HEK293 (cell line): Measurements from ENCODE around the gene RXFP4.
A peak's percentile ranks its signal among the peaks of the same experiment; 100 is the strongest.

Experiments
- CTCF ChIA-PET: fragments of 350-600 bp; formaldehyde crosslinking; extraction: SDS; loops from one replicate; lab custom pipeline; 2021; ENCODE audit warnings: antibody characterized with exemption; lab: Yijun Ruan, JAX
- POLR2A ChIA-PET: fragments of 300-600 bp; formaldehyde crosslinking; extraction: SDS; loops from one replicate; lab custom pipeline; 2020; ENCODE audit warnings: antibody characterized with exemption, inconsistent platforms; lab: Yijun Ruan, JAX
- H3K27ac ChIP-seq: fragments of 200-500 bp; sonication (Bioruptor generic); 2 replicates; pipeline ENCODE4 v1.5.1; 2014; ENCODE audit warnings: low read depth, low read length, control low read depth, inconsistent platforms; ENCODE audit errors: extremely low read depth
- H3K36me3 ChIP-seq, 2 experiments: fragments of 200-500 bp in 1 of 2; sonication (Bioruptor generic) in 1 of 2; 1 replicate in 1 of 2; 2 replicates in 1 of 2; pipeline ENCODE4 v1.5.1; 2014 to 2017; ENCODE audit warnings: inconsistent platforms in 2 of 2, low read length in 2 of 2; ENCODE audit not compliant: control insufficient read depth in 2 of 2, insufficient read depth in 1 of 2
- H3K4me1 ChIP-seq: fragments of 200-500 bp; sonication (Bioruptor generic); 2 replicates; pipeline ENCODE4 v1.5.1; 2014; ENCODE audit warnings: mild to moderate bottlenecking, low read length, inconsistent platforms; ENCODE audit not compliant: control insufficient read depth, insufficient read depth
- H3K4me3 ChIP-seq: 2 replicates; pipeline ENCODE4 v1.5.1; 2011; ENCODE audit warnings: low read depth, mild to moderate bottlenecking, control low read depth, low read length, moderate library complexity
- H3K9me3 ChIP-seq: fragments of 200-500 bp; sonication (Bioruptor generic); 2 replicates; pipeline ENCODE4 v1.5.1; 2014; ENCODE audit warnings: low read depth, low read length, inconsistent platforms; ENCODE audit not compliant: control insufficient read depth, insufficient read depth
- EGR2 ChIP-seq: fragments of 450-650 bp; formaldehyde crosslinking; IDR thresholded peaks from 2 replicates; pipeline ENCODE4 v1.5.1; 2016; ENCODE audit warnings: low read depth, missing biosample characterization, missing genetic modification characterization
- GLIS1 ChIP-seq: fragments of 450-650 bp; formaldehyde crosslinking; IDR thresholded peaks from 2 replicates; pipeline ENCODE4 v1.5.1; 2016; ENCODE audit warnings: missing biosample characterization, missing genetic modification characterization
- GLIS2 ChIP-seq: fragments of 450-650 bp; formaldehyde crosslinking; IDR thresholded peaks from 2 replicates; pipeline ENCODE4 v1.5.1; 2016; ENCODE audit warnings: missing biosample characterization, missing genetic modification characterization
- IKZF3 ChIP-seq: fragments of 450-650 bp; IDR thresholded peaks from 2 replicates; pipeline ENCODE4 v1.5.0; 2018; ENCODE audit warnings: missing biosample characterization, mild to moderate bottlenecking, missing genetic modification characterization, moderate library complexity
- KLF1 ChIP-seq: fragments of 450-650 bp; formaldehyde crosslinking; IDR thresholded peaks from 2 replicates; pipeline ENCODE4 v1.5.1; 2016; ENCODE audit warnings: missing biosample characterization, missing genetic modification characterization
- KLF16 ChIP-seq: fragments of 450-650 bp; formaldehyde crosslinking; IDR thresholded peaks from 2 replicates; pipeline ENCODE4 v1.5.1; 2017; ENCODE audit warnings: missing biosample characterization, missing genetic modification characterization
- KLF17 ChIP-seq: fragments of 450-650 bp; formaldehyde crosslinking; IDR thresholded peaks from 2 replicates; pipeline ENCODE4 v1.5.1; 2016; ENCODE audit warnings: missing biosample characterization, missing genetic modification characterization
- SP2 ChIP-seq: fragments of 450-650 bp; formaldehyde crosslinking; IDR thresholded peaks from 2 replicates; pipeline ENCODE4 v1.5.1; 2016; ENCODE audit warnings: missing biosample characterization, missing genetic modification characterization
- SP3 ChIP-seq: fragments of 450-650 bp; formaldehyde crosslinking; IDR thresholded peaks from 2 replicates; pipeline ENCODE4 v1.5.1; 2016; ENCODE audit warnings: missing biosample characterization, missing genetic modification characterization
- SP7 ChIP-seq: fragments of 450-650 bp; formaldehyde crosslinking; IDR thresholded peaks from 2 replicates; pipeline ENCODE4 v1.5.1; 2016; ENCODE audit warnings: missing biosample characterization, missing genetic modification characterization
- ZBTB20 ChIP-seq: fragments of 450-650 bp; formaldehyde crosslinking; IDR thresholded peaks from 2 replicates; pipeline ENCODE4 v1.5.1; 2016; ENCODE audit warnings: missing biosample characterization, missing genetic modification characterization
- ZEB2 ChIP-seq: fragments of 450-650 bp; formaldehyde crosslinking; IDR thresholded peaks from 2 replicates; pipeline ENCODE4 v1.5.1; 2016; ENCODE audit warnings: missing biosample characterization, missing genetic modification characterization
- ZFP3 ChIP-seq: fragments of 450-650 bp; formaldehyde crosslinking; IDR thresholded peaks from 2 replicates; pipeline ENCODE4 v1.5.1; 2016; ENCODE audit warnings: low read depth, missing biosample characterization, missing genetic modification characterization
- ZIC2 ChIP-seq: fragments of 450-650 bp; formaldehyde crosslinking; IDR thresholded peaks from 2 replicates; pipeline ENCODE4 v1.5.1; 2016; ENCODE audit warnings: missing biosample characterization, missing genetic modification characterization
- ZNF23 ChIP-seq: fragments of 450-650 bp; formaldehyde crosslinking; IDR thresholded peaks from 2 replicates; pipeline ENCODE4 v1.5.1; 2016; ENCODE audit warnings: missing biosample characterization, missing genetic modification characterization, borderline replicate concordance
- ZNF335 ChIP-seq: fragments of 450-650 bp; formaldehyde crosslinking; conservative IDR thresholded peaks from 2 replicates; pipeline ENCODE4 v1.5.1; 2016; ENCODE audit warnings: missing biosample characterization, missing genetic modification characterization
- ZNF341 ChIP-seq: fragments of 450-650 bp; formaldehyde crosslinking; IDR thresholded peaks from 2 replicates; pipeline ENCODE4; 2016; ENCODE audit warnings: low read depth, missing biosample characterization, missing genetic modification characterization
- ZNF423 ChIP-seq: fragments of 450-650 bp; formaldehyde crosslinking; IDR thresholded peaks from 2 replicates; pipeline ENCODE4 v1.5.1; 2016; ENCODE audit warnings: missing biosample characterization, missing genetic modification characterization
- ZNF561 ChIP-seq: fragments of 450-650 bp; IDR thresholded peaks from 2 replicates; pipeline ENCODE4 v1.5.1; 2018; ENCODE audit warnings: missing biosample characterization, missing genetic modification characterization, borderline replicate concordance
- ZNF600 ChIP-seq: fragments of 450-650 bp; formaldehyde crosslinking; IDR thresholded peaks from 2 replicates; pipeline ENCODE4 v1.5.1; 2016; ENCODE audit warnings: missing biosample characterization, missing genetic modification characterization
- ZNF610 ChIP-seq: fragments of 450-650 bp; formaldehyde crosslinking; IDR thresholded peaks from 2 replicates; pipeline ENCODE4 v1.5.1; 2016; ENCODE audit warnings: missing biosample characterization, missing genetic modification characterization, borderline replicate concordance
- ZNF670 ChIP-seq: fragments of 450-650 bp; formaldehyde crosslinking; IDR thresholded peaks from 2 replicates; pipeline ENCODE4 v1.5.1; 2016; ENCODE audit warnings: missing biosample characterization, missing genetic modification characterization, low read depth
- ZNF701 ChIP-seq: fragments of 450-650 bp; formaldehyde crosslinking; IDR thresholded peaks from 2 replicates; pipeline ENCODE4 v1.5.1; 2016; ENCODE audit warnings: missing biosample characterization, missing genetic modification characterization
- ZNF704 ChIP-seq: fragments of 450-650 bp; formaldehyde crosslinking; IDR thresholded peaks from 2 replicates; pipeline ENCODE4 v1.5.1; 2016; ENCODE audit warnings: missing biosample characterization, missing genetic modification characterization
- ZSCAN30 ChIP-seq: fragments of 450-650 bp; IDR thresholded peaks from 2 replicates; pipeline ENCODE4 v1.5.1; 2018; ENCODE audit warnings: missing biosample characterization, mild to moderate bottlenecking, missing genetic modification characterization, moderate library complexity
- ZXDB ChIP-seq: fragments of 450-650 bp; formaldehyde crosslinking; IDR thresholded peaks from 2 replicates; pipeline ENCODE4 v1.5.1; 2016; ENCODE audit warnings: missing biosample characterization, missing genetic modification characterization
- TF ChIP-seq, protein P1 (sequence below): fragments of 450-650 bp; formaldehyde crosslinking; IDR thresholded peaks from 2 replicates; pipeline ENCODE4 v1.5.1; 2016; ENCODE audit warnings: missing biosample characterization, missing genetic modification characterization
- TF ChIP-seq, protein P2 (sequence below): fragments of 450-650 bp; formaldehyde crosslinking; IDR thresholded peaks from 2 replicates; pipeline ENCODE4 v1.5.1; 2016; ENCODE audit warnings: missing biosample characterization, missing genetic modification characterization
- TF ChIP-seq, protein P3 (sequence below): fragments of 450-650 bp; formaldehyde crosslinking; IDR thresholded peaks from 2 replicates; pipeline ENCODE4 v1.5.1; 2017; ENCODE audit warnings: missing biosample characterization, missing genetic modification characterization

Gene RXFP4

GRCh38 chr1:155976062-155976912, 34.8 kb downstream of the RXFP4 start:
- H3K9me3 ChIP-seq: no peaks in the 10 kb centered on the region
- POLR2A ChIA-PET: interaction anchor here (0.5 to 4.4 kb wide), 13 partner anchors 11 to 237 kb away, joined by 3 to 28 read pairs (median 4); partner anchors contain the start of genes KHDC4 and RXFP4
- H3K4me3 ChIP-seq: peak overlapping the region; percentile 91
- peaks cover 36% of the 10 kb centered on the region for H3K4me1 ChIP-seq
- CTCF ChIA-PET: interaction anchor here (0.5 to 4.7 kb wide), 13 partner anchors 9 to 329 kb away, joined by 3 to 45 read pairs (median 3); no protein-coding TSS in a partner anchor
- peaks cover 0 to 9% of the 10 kb centered on the region in 2 experiments; a peak in 2 of 3 replicates for H3K36me3 ChIP-seq
- H3K27ac ChIP-seq: peak overlapping the region; percentile 97
- TF ChIP-seq ZXDB (tag by site-specific recombination) (peak; percentile 19; the same call in 1 of the 2 replicates), ZNF341 (peak; percentile 90), IKZF3 (peak; percentile 62), GLIS2 (tag by site-specific recombination) (peak; percentile 86), ZSCAN30 (peak; percentile 88), GLIS1 (peak; percentile 93), EGR2 (tag by site-specific recombination) (peak; percentile 98), ZNF561 (peak; percentile 20; the same call in 1 of the 2 replicates), SP3 (tag by site-specific recombination) (peak; percentile 41; the same call in 1 of the 2 replicates), SP7 (tag by site-specific recombination) (peak; percentile 88), ZNF423 (tag by site-specific recombination) (peak; percentile 50; the same call in 1 of the 2 replicates), ZNF701 (tag by site-specific recombination) (no peak), ZNF23 (no peak), ZIC2 (tag by site-specific recombination) (peak; percentile 92), ZNF670 (tag by site-specific recombination) (no peak), ZNF610 (peak; percentile 26; the same call in 1 of the 2 replicates), ZNF600 (tag by site-specific recombination) (peak; percentile 98), ZBTB20 (tag by site-specific recombination) (peak; percentile 87), ZEB2 (peak; percentile 23; the same call in 1 of the 2 replicates), KLF1 (tag by site-specific recombination) (0 out of 2 replicates have a peak, but pooled peaks have one; percentile 42), ZFP3 (tag by site-specific recombination) (no peak), ZNF704 (tag by site-specific recombination) (no peak), KLF17 (peak; percentile 36; the same call in 1 of the 2 replicates), KLF16 (tag by site-specific recombination) (peak; percentile 57; the same call in 1 of the 2 replicates), ZNF335 (tag by site-specific recombination) (peak; percentile 34; the same call in 1 of the 2 replicates), SP2 (peak; percentile 64)
- TF ChIP-seq, protein P1, sequence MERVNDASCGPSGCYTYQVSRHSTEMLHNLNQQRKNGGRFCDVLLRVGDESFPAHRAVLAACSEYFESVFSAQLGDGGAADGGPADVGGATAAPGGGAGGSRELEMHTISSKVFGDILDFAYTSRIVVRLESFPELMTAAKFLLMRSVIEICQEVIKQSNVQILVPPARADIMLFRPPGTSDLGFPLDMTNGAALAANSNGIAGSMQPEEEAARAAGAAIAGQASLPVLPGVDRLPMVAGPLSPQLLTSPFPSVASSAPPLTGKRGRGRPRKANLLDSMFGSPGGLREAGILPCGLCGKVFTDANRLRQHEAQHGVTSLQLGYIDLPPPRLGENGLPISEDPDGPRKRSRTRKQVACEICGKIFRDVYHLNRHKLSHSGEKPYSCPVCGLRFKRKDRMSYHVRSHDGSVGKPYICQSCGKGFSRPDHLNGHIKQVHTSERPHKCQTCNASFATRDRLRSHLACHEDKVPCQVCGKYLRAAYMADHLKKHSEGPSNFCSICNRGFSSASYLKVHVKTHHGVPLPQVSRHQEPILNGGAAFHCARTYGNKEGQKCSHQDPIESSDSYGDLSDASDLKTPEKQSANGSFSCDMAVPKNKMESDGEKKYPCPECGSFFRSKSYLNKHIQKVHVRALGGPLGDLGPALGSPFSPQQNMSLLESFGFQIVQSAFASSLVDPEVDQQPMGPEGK (tag by site-specific recombination): peak; percentile 90
- TF ChIP-seq, protein P2, sequence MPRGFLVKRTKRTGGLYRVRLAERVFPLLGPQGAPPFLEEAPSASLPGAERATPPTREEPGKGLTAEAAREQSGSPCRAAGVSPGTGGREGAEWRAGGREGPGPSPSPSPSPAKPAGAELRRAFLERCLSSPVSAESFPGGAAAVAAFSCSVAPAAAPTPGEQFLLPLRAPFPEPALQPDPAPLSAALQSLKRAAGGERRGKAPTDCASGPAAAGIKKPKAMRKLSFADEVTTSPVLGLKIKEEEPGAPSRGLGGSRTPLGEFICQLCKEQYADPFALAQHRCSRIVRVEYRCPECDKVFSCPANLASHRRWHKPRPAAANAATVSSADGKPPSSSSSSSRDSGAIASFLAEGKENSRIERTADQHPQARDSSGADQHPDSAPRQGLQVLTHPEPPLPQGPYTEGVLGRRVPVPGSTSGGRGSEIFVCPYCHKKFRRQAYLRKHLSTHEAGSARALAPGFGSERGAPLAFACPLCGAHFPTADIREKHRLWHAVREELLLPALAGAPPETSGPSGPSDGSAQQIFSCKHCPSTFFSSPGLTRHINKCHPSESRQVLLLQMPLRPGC (tag by site-specific recombination): 0 out of 2 replicates have a peak, but pooled peaks have one; percentile 24
- TF ChIP-seq, protein P3, sequence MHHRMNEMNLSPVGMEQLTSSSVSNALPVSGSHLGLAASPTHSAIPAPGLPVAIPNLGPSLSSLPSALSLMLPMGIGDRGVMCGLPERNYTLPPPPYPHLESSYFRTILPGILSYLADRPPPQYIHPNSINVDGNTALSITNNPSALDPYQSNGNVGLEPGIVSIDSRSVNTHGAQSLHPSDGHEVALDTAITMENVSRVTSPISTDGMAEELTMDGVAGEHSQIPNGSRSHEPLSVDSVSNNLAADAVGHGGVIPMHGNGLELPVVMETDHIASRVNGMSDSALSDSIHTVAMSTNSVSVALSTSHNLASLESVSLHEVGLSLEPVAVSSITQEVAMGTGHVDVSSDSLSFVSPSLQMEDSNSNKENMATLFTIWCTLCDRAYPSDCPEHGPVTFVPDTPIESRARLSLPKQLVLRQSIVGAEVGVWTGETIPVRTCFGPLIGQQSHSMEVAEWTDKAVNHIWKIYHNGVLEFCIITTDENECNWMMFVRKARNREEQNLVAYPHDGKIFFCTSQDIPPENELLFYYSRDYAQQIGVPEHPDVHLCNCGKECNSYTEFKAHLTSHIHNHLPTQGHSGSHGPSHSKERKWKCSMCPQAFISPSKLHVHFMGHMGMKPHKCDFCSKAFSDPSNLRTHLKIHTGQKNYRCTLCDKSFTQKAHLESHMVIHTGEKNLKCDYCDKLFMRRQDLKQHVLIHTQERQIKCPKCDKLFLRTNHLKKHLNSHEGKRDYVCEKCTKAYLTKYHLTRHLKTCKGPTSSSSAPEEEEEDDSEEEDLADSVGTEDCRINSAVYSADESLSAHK (tag by site-specific recombination): peak; percentile 91
